BLaER1 (cell line): ENCODE data around the gene GRIK3.

Source experiments
- H3K27ac ChIP-seq: shearing (Covaris generic); formaldehyde crosslinking; 2 replicates; pipeline ENCODE4 v1.8.1; 2022
- H3K27me3 ChIP-seq: shearing (Covaris generic); formaldehyde crosslinking; 2 replicates; pipeline ENCODE4 v1.8.1; 2022
- H3K36me3 ChIP-seq: shearing (Covaris generic); formaldehyde crosslinking; 2 replicates; pipeline ENCODE4 v1.8.1; 2022
- H3K4me1 ChIP-seq: shearing (Covaris generic); formaldehyde crosslinking; 2 replicates; pipeline ENCODE4 v1.8.1; 2022
- H3K4me2 ChIP-seq: shearing (Covaris generic); formaldehyde crosslinking; 2 replicates; pipeline ENCODE4 v1.8.1; 2022
- H3K4me3 ChIP-seq: shearing (Covaris generic); formaldehyde crosslinking; 2 replicates; pipeline ENCODE4 v1.8.1; 2022
- H3K9ac ChIP-seq: shearing (Covaris generic); formaldehyde crosslinking; 2 replicates; pipeline ENCODE4 v1.8.1; 2022
- H3K9me3 ChIP-seq: shearing (Covaris generic); formaldehyde crosslinking; 2 replicates; pipeline ENCODE4 v1.8.1; 2022
- H4K20me1 ChIP-seq: shearing (Covaris generic); formaldehyde crosslinking; 2 replicates; pipeline ENCODE4 v1.8.1; 2022
- Cebpa-rat ChIP-seq: shearing (Covaris generic); IDR thresholded peaks from 2 replicates; pipeline ENCODE4 v1.8.1; 2022

Gene GRIK3

DNA sequence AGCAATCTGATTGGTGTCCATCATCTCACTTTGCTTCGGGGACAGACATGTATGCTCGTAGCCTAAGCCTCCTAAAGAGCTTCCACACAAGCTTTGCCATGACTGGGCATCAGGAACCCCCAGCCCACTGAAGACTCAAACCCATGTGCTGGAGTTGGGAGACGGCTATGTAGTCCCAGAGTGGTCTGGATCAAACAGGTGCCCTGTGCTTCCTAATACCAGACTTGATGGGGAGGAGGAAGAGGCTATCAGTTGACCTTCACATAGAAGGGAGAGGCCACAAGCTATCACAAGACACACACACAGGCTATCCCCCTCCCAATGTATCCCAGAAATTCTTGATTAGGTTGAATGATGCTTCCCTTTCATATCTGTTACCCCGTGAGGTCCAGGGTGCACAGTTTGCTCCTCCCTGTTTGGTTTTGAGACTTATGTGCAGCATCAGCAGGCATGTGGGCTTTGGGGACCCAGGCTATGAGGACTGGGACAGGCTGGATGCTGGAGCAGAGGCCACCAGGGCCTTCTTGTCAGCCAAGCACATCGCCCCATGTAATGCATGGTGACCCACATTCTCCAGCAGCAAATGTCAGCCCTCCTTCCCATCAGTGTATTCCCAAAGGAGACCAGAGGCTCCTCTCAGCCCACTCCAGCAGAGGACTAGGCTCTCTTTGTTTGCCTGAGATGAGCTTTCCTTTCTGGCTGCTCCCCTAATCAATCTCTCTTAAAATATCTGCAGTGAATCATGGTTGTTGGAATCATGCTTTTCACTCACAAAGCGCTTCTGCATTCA is 159.8 kb downstream of the GRIK3 start:
- Histone ChIP-seq H4K20me1 (no peaks in the 10 kb centered on the region), H3K4me3 (no peak overlapping the region), H3K4me1 (peaks cover 5% of the 10 kb centered on the region; the same call in 1 of the 2 replicates), H3K27me3 (no peaks in the 10 kb centered on the region), H3K4me2 (no peak overlapping the region), H3K27ac (no peak overlapping the region), H3K9me3 (no peaks in the 10 kb centered on the region), H3K36me3 (no peaks in the 10 kb centered on the region), H3K9ac (no peak overlapping the region)
- no peak for TF ChIP-seq Cebpa-rat

DNA sequence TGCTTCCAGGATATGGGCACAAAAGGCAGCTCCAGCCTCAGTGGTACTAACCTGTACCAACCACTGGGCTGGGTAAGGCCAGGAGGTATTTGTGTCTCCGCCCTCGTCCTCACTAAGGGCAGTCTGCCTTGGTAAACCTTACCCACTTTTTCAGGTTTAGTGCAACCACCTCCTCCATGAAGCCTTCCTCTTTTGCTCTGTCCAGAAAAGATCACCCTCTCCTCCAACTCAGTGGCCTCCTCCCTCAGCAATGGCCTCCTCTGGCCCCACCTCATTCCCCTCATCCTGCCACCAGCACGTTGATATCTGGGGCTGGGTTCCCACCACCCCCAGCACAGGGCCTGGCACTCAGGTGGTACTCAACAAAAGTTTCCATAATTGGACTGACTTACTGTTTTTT is 161.5 kb downstream of the GRIK3 start:
- Histone ChIP-seq H3K36me3 (no peaks in the 10 kb centered on the region), H3K4me2 (no peak overlapping the region), H3K27me3 (no peaks in the 10 kb centered on the region), H3K4me3 (no peak overlapping the region), H3K4me1 (peaks cover 5% of the 10 kb centered on the region; the same call in 1 of the 2 replicates), H3K9me3 (no peaks in the 10 kb centered on the region), H4K20me1 (no peaks in the 10 kb centered on the region), H3K9ac (no peak overlapping the region), H3K27ac (no peak overlapping the region)
- TF ChIP-seq Cebpa-rat, result no peak

DNA sequence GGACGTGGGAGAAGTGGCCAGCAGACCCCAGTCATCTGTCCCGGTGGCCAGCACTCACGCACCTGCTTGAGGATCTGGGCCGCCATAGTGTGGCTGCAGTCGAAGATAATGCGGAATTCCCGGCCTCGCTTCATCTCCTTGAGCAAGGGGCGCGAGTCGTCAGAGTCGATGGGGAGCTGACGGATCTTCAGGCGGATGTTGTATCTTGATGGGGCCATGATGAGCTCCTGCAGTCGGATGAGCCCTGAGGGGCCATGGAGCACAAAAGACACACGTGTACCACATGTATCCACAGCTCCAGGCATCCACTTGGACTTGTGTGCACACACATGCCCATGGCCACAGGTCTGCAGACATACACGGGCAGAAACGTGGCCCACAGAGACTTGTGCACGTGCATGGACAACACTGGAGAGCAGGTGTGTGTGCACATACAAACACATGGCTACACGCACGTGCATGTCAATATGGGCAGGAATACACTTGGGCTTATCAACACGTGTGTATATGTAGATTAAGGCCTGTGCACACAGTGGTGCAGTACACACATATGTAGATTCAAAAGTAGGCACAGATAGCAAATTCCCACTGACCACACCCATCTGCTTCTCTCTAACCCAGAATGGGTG is 162.1 kb downstream of the GRIK3 start:
- Histone ChIP-seq H3K4me3 (no peak overlapping the region), H3K4me1 (peaks cover 5% of the 10 kb centered on the region; the same call in 1 of the 2 replicates), H3K4me2 (no peak overlapping the region), H3K9ac (no peak overlapping the region), H4K20me1 (no peaks in the 10 kb centered on the region), H3K9me3 (no peaks in the 10 kb centered on the region), H3K36me3 (no peaks in the 10 kb centered on the region), H3K27me3 (no peaks in the 10 kb centered on the region), H3K27ac (no peak overlapping the region)
- no peak for TF ChIP-seq Cebpa-rat

DNA sequence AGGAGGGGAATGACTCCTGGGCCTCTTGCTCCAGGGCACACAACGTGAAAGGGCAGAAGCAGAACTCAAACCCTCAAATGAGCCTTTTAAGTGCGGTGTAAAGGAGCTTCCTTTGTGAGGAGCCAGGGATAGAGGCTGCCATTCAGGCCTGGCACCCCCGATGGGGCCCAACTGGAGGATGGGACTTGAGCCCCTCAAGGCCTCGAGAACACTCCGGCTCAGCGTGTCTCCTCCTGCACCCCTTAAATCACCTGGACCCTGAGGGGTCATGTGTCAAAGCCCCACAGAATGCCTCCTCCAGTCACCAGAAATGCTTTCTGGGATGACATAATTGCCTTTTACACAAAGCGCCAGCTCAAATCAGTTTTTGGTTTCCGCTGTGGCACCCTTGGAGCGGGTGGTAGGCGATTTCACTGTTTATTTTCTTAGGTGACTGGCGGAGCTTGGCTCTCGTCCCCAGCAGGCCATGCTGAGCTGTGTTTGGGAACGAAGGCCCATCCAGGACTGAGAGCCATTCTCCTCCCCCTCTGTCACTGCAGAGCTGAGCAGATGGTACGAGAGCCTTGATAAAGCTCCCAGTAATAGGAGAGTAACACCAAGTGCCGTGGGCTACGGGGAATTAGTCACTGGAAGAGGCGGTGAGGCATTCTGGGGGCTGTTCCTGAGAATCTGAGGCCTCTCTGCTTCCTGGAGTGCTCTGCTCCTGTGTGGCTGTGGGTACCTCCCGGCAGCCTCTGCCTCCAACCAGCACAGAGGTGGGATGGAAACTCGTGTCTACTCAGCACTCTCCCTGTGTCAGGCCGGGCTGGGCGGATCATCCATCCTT is 163.0 kb downstream of the GRIK3 start:
- Histone ChIP-seq H3K9me3 (no peaks in the 10 kb centered on the region), H3K4me3 (no peak overlapping the region)

DNA sequence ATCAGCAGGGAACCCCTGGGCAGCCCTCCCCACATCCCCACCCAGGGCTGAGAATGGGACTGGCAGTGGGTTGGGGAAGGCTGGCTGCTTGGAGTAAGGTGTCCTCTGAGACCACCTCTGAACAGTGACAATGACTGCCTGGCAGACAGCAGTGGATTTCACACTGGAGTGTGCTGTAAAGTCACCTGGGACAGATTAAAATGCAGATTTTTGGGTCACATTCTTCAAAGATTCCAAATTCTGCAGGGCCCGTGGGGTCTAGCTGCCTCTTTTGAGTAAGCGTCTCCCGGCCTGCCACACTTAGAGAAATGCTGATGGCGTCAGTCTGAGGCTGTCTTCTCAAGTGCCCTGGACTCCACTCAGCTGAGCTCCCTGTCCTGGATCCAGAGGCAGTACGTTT is 164.5 kb downstream of the GRIK3 start:
- H3K36me3 ChIP-seq, result no peaks in the 10 kb centered on the region
- H3K4me3 ChIP-seq, result no peak overlapping the region
- H4K20me1 ChIP-seq, result no peaks in the 10 kb centered on the region
- TF ChIP-seq Cebpa-rat, result no peak
- H3K4me1 ChIP-seq, result peaks cover 5% of the 10 kb centered on the region; the same call in 1 of the 2 replicates
- H3K4me2 ChIP-seq, result no peak overlapping the region
- no peak overlapping the region for H3K27ac ChIP-seq
- no peaks in the 10 kb centered on the region for H3K27me3 ChIP-seq
- H3K9me3 ChIP-seq, result no peaks in the 10 kb centered on the region
- H3K9ac ChIP-seq, result no peak overlapping the region

More for the DNA sequence above, 163.0 kb downstream of the GRIK3 start:
- Histone ChIP-seq H3K27ac (no peak overlapping the region), H4K20me1 (no peaks in the 10 kb centered on the region), H3K4me1 (peaks cover 5% of the 10 kb centered on the region; the same call in 1 of the 2 replicates), H3K27me3 (no peaks in the 10 kb centered on the region), H3K36me3 (no peaks in the 10 kb centered on the region), H3K4me2 (no peak overlapping the region), H3K9ac (no peak overlapping the region)
- TF ChIP-seq Cebpa-rat, result no peak

DNA sequence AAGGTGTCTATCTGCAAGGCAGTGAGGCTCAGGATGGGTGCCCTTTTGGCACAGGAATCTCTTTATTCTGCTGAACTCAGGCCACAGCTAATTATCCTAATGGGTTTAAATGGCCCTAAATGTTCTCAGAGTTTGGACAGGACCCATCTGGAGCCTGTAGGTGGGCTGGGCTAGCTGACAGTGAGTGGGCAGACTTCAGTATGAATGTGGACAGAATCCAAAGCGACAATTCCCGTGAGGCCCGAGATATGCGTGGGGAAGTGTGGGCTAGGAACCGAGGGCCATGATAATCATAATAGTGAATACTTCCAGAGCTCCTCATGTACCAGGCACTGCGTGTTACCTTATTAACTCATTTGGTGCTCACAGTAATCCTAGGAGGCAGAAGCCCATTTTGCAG is 165.3 kb downstream of the GRIK3 start:
- no peaks in the 10 kb centered on the region for H3K27me3 ChIP-seq
- H3K9me3 ChIP-seq, result no peaks in the 10 kb centered on the region
- no peak overlapping the region for H3K27ac ChIP-seq
- H3K9ac ChIP-seq, result no peak overlapping the region
- no peak for TF ChIP-seq Cebpa-rat
- no peaks in the 10 kb centered on the region for H3K36me3 ChIP-seq
- peaks cover 4% of the 10 kb centered on the region; the same call in 1 of the 2 replicates for H3K4me1 ChIP-seq
- H3K4me3 ChIP-seq, result no peak overlapping the region
- H4K20me1 ChIP-seq, result no peaks in the 10 kb centered on the region
- H3K4me2 ChIP-seq, result no peak overlapping the region

DNA sequence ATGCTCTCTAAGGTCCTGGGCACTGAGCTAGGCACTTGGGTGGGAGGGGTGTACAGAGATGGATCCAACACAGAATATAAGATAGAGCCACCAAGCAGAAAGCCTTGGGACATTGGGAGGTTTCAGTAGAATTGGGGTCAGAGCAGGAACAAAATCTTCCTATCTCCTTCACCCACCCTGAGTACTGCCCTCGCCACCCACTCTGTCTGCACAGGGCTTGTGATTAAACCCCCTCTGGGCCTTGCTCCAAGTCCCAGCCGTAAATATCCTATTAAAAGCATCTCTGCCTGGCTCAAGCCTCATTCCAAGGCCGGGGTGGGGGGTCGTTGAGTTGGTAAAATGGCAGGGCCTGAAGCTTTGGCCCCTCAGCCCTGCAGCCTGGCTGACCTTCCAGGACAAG is 166.7 kb downstream of the GRIK3 start:
- Histone ChIP-seq H3K27ac (no peak overlapping the region), H3K4me1 (no peaks in the 10 kb centered on the region), H4K20me1 (no peaks in the 10 kb centered on the region), H3K9me3 (no peaks in the 10 kb centered on the region), H3K4me3 (no peak overlapping the region), H3K9ac (no peak overlapping the region), H3K36me3 (no peaks in the 10 kb centered on the region), H3K27me3 (no peaks in the 10 kb centered on the region), H3K4me2 (no peak overlapping the region)
- TF ChIP-seq Cebpa-rat, result no peak

DNA sequence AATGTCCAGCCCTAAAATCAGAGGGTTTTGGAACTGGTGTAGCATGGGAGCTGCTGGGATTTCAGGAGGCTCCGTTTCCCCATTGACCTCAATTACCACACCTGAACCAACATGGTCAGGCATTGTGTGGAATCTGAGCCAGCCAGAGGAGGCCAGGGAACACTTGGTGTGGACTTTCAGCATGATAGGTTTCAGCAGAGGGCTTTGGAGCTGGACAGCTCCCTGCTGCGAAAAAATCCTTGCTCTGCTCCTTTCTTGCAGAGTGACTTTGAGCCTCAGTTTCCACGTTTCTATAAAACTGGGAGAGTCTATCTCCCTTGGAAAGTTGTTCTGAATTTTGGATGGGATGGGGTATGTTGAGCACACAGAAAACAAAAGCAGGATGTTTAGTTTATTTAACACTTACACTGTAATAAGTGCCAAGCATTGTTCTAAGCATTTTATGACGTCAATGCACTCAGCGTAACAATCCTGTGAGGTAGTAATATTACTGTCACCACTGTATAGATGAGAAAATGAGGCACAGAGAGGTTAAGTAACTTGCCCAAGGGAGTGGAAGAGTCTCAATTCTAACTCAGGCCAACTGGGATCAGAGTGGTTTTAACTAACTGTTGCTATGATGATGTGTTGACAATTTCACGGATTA is 168.0 kb downstream of the GRIK3 start:
- Histone ChIP-seq H3K9me3 (no peaks in the 10 kb centered on the region), H3K4me3 (no peak overlapping the region), H3K27ac (no peak overlapping the region), H3K27me3 (no peaks in the 10 kb centered on the region), H3K4me1 (no peaks in the 10 kb centered on the region), H4K20me1 (no peaks in the 10 kb centered on the region), H3K4me2 (no peak overlapping the region), H3K9ac (no peak overlapping the region), H3K36me3 (no peaks in the 10 kb centered on the region)
- no peak for TF ChIP-seq Cebpa-rat

DNA sequence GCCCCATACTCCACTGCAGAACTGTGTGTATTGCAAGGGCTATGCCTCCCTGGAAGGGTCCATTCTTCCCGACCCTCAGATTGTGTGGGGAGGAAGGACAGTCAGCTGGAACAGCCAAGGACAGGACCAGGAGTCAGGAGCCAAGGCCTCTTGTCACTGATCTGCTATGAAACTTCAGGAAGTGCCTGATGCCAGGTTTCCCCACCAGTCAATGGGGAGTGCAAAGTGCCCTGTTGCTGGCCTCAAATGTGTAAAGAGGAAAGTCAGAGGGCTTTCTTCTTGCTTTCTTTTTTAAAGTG is 168.8 kb downstream of the GRIK3 start:
- no peak for TF ChIP-seq Cebpa-rat
- H3K9ac ChIP-seq, result no peak overlapping the region
- no peaks in the 10 kb centered on the region for H3K27me3 ChIP-seq
- H4K20me1 ChIP-seq, result no peaks in the 10 kb centered on the region
- no peaks in the 10 kb centered on the region for H3K4me1 ChIP-seq
- H3K27ac ChIP-seq, result no peak overlapping the region
- H3K9me3 ChIP-seq, result no peaks in the 10 kb centered on the region
- H3K4me2 ChIP-seq, result no peak overlapping the region
- H3K4me3 ChIP-seq, result no peak overlapping the region
- H3K36me3 ChIP-seq, result no peaks in the 10 kb centered on the region
